NCI-H1930 (cell line): ENCODE data around the gene CRTC3.
"Not testable (repeated sequence)": the region's sequence is repeated elsewhere in the genome, so short reads cannot be mapped to it uniquely, and the experiment has no call there.

Source experiments
- DNase-seq, 2 experiments: peaks; one replicate each; lab custom pipeline; 2025; lab: John Stamatoyannopoulos, UW

CRTC3 gene

DNA sequence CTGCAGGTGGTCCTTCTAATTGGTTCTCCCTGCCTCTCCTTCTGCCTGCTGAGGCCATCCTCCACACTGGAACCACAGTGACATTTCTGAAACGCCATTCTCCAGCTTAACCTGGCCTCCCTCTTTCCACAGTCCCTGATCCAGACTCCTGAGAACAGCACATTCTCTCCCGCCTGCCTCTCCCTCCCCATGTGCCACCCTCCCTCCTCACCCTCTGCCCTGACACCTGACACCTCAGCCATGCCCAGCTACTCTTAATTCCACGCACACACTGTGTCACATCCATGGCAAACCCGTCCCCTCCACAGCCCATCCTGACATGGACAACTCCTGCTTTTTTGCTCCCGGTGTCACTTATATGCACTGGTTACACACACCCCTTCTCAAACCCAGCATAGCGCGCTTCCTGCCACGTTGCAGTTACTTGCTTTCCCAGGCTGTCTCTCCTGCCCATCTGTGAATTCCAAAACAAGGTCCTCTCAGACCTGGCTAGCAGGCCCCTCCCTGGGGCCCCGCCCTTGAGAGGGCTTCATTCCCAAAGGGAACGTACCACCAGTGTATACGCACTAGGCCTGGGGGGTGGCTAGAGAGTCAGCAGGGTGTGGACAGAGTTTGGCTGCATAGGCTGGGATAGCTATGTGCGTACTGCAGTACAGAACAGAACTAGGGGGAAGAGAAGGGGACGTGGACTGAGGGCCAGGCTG lies 94.7 kb downstream of the CRTC3 start:
- DNase-seq = no peak

DNA sequence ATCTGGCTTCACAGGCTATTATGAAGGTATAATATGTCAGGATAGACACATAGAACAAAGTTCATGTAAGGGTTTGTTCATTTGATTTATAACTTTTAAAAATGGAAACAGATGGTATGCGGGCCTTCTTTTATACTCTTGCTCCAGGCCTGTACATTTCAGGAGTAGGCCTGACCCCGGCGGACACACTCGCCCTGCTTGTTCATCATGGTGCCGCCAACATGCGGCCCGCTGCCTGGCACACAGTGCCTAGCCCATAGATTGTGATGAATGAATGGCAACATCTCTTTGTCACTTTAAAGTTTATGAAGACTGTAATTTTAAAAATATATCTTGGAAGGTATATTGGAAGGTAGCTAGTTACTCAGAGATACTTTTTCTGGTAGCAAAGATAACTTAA lies 95.3 kb downstream of the CRTC3 start:
- DNase-seq = no peak

DNA sequence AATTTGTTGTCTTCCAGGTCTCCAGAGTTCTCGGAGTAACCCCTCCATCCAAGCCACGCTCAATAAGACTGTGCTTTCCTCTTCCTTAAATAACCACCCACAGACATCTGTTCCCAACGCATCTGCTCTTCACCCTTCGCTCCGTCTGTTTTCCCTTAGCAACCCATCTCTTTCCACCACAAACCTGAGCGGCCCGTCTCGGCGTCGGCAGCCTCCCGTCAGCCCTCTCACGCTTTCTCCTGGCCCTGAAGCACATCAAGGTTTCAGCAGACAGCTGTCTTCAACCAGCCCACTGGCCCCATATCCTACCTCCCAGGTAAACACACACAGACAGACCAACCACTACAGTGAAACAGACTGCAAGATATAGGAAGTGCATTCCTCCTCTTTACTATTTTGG lies 99.5 kb downstream of the CRTC3 start:
- DNase-seq = no peak

DNA sequence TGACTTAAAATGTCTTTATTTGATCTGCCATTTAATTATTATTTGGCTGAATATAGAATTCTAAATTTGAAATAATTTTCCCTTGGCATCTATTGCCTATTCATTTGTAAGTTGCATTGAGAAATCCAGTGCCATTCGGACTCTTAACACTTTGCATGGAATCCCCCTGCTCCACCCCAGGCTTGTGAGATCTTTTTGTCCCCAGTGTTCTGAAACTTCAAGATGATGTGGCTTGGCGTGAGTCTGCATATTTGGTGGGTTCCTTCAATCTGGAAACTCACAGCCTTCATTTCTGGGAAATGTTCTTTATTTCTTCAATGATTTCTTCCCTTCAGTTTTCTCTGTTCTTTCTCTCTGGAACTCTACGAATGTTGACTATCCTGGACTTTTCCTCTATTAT lies 103.6 kb downstream of the CRTC3 start:
- DNase-seq = no peak

DNA sequence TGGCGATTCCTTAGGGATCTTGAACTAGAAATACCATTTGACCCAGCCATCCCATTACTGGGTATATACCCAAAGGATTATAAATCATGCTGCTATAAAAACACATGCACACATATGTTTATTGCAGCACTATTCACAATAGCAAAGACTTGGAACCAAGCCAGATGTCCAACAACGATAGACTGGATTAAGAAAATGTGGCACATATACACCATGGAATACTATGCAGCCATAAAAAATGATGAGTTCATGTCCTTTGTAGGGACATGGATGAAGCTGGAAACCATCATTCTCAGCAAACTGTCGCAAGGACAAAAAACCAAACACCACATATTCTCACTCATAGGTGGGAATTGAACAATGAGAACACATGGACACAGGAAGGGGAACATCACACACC lies 107.3 kb downstream of the CRTC3 start:
- not testable (repeated sequence) for DNase-seq

DNA sequence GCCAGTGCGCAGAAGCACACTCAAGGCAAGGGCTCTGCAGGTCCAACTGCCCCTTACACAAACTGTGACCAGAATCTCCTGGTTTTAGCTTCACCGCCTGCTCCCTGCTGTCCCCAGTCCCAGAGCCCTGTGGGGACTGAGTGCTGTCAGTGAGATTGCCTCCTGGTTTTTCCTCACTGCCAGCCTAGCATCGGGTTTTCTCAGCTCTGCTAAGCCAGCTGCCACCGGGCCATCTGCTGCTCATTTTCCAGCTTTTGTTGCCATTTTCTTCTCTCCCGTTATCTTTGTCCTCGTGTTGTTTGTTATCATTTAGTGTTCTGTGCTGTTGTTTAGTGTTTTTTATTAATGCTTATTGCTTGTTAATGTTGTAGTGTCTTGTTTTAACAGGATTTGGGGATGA lies 108.0 kb downstream of the CRTC3 start:
- no peak for DNase-seq

DNA sequence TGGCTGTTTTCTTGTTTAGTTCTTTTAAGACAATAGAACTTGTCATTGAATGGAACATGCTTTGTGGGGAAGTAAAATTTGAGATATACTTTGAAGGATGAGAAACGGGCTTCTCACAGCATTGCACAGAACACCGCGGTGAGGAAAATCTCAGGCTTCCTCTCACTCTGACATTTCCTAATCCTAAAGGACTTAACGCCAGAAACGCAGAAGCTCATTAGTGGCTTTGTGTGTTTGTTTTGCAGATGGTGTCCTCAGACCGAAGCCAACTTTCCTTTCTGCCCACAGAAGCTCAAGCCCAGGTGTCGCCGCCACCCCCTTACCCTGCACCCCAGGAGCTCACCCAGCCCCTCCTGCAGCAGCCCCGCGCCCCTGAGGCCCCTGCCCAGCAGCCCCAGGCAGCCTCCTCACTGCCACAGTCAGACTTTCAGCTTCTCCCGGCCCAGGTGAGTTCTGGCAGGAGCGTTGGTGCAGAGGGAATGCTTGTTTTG lies 108.5 kb downstream of the CRTC3 start:
- no peak for DNase-seq

DNA sequence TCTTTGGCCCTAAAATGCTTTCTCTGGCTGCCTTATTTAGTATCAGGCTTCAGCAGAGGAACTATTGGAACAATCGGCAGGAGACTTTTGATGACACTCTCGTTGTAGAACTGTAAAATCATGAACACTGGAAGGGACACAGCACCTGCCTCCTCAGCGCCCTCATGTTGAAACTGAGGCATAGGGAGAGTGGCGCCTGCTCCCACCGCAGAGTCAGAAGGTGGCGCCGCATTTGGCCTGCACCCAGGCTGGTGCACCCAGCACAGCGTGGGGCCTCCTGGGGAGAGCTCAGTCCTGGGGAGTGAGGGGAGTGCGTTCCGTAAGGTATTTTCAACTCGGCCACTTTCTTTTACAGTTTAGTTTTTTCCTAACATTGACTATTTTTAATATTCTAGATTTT lies 109.2 kb downstream of the CRTC3 start:
- no peak for DNase-seq

DNA sequence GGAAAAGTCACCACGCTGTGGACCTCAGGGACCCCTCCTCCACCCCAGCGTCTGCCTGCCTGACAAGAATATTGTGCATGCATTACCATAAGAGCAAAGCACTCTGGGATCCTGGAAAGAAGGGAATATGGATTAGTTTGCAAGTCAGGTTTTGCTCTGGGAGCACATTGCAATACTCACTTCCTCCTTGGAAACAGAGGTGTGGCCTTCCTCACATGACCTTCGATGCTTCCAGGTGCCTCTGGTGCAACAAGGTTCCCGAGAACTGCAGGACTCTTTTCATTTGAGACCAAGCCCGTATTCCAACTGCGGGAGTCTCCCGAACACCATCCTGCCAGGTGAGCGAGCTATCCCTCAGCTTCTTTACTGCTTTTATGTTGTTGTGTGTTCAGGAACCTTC lies 111.1 kb downstream of the CRTC3 start:
- DNase-seq = no peak

DNA sequence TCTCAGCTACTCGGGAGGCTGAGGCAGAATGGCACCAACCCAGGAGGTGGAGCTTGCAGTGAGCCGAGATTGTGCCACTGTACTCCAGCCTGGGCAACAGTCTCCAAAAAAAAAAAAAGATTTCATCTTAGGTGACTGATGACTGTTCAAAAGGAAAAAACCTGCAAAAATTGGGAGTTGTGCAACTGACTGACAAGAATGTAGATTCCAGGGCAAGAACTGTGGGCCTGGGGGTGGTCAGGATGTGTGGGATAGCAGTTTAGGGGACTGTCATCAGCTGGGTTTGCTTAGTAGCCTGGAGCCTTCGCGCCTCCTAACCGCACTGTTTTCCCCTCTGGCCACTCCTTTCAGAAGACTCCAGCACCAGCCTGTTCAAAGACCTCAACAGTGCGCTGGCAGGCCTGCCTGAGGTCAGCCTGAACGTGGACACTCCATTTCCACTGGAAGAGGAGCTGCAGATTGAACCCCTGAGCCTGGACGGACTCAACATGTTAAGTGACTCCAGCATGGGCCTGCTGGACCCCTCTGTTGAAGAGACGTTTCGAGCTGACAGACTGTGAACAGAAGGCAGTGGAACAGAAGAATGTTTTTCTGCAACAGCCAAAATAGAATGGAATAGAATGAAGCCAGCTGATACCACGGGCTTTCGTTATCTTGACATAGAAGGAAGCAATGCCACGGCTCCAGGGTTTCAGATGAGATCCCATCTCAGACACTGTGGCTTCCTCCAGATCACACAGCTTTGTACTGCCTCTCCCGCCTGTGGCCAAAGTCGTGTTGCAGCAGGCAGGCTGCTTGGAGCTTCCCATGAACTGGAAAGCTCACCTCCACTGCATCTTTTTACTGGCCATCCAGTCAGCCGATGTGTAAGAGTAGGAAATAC lies 112.1 kb downstream of the CRTC3 start:
- no peak for DNase-seq

DNA sequence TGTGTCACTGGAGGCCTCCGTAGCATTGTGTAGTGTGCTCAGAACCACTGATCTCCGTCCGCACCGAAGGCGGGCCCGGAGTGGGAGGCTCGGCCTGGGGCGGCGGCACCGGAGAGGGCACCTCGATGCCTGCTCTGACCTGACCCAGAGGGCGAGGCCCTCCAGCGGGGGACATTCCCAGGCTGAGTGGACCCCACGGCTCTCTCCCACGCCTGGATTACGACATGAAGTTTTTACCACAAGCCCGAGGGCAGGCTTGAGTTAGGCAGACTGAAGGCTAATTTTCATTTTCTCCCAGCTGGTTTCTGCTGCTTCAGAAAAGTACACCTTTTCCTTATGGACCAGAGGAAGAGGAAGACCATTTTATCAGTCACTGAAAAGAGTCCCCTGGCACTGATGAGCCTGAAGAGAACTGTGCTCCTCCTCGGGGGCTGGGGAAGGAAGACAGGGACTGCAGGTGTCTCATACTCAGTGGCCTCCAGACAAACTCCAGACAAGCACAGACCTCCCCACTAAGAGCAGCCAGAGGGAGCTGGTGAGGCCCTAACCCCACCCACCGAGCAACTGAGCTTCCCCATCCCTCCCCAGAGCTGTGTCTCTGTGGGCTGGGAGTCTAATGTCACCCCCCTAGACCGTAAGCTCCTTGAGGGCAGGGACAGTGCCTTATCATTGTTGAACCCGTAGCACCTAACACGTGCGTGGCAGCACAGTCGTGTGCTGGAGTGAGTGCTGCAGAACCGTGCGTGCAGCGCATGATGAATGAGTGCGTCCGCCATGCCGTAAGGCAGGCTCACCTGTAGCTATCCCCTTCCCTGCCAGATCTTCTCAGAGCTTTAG lies 113.0 kb downstream of the CRTC3 start:
- DNase-seq = no peak

DNA sequence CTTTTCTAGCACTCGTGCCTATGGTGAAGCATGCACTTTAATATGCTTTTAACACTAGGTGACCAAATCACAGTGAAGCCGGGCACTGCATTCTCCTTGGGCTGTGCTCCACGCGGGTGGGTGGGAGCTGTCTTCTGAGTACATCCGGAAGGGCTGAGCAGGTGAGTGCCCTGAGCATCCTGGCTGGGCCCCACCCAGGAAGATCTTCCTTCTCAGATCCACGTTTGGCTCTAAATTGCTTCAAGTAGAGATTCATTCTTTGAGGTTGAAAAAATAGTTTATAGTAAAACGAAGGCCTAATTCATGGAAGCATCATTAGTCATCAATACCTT lies 113.5 kb downstream of the CRTC3 start:
- DNase-seq = no peak

DNA sequence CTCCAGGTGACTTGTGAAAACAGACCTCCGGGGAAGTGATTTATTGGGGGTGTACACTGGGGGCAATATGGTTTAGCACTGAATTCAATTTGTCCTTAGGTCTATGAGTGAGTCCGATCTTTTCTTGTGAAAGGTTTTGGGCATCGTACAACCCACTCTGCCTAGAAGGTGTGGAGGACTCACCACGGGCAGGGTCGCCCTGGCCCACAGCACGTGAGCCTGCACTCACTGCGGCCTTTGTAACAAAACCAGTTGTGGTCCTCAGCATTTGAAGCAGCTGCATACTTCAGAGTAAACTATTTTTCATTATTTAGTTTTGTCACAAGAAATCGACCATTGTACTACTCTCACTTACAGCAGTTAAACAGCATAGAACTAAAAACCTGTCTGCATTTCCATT lies 114.8 kb downstream of the CRTC3 start:
- DNase-seq = no peak

DNA sequence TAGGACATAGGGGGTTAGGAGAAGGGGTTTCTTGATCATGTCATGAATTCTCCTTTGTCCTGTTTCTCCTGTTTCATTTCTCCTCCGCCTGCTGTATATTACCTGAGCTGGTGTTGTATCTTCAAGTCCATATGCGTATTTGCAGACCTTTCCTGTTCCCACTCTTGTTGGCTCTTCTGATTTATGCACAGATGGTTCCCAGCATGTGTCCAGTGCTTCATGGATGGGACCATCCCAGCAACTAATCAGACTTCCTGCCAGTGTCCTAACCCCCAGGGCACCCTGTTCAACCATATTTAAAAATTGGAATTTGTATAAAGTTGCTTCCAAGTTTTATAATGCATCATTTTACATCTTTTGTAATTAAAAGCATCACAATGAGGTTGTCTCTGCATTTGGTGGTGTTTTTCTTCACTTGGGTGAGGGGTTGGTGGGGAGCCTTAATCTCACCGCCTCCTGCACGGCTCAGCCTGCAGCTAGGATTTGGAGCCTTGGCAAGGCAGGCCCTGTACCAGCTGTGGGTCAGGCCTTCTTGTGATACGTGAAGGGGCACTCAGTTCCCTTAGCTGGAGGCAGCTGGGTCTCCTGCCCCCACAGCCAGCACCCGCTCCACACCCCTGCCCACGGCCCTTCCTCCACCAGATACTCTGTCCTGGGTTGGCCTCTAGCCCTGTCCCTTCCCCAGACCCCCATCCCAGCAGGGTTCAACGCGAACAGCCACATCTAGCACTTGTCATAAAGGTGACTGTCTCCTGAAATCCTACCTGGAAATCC lies 115.4 kb downstream of the CRTC3 start:
- DNase-seq = no peak

DNA sequence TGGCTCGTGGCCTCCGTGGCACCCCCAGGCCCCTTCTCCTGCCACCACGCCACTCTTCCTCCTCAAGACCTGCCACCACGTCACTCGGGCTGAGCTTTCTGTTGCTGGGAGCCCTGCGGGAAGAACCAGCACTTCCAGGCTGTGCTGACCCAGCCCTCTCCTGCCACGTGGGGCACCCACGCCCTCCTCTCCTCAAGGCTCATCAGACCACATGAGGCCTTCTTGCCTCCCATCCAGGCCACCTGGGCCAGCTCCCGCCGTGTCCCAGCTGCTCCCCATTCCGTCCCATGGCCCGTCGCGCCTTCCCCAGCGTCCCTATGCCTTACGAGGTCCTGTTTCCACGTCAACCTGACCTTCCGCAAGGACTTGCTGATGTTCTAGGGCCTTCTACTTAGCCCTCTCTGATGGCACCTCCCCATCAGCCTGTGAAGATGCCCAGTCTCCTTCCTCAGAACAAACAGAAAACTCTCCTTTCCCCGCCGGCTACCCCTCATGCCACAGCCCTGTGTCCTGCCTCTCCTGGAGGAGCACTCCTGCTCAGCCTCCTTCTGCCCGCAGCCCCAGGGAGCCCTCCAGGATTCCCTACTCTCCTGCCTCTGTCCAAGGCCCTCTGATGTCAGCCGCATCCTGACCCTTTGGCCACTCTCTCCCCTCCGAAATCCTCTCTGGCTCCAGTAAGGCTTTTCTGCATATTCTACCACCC lies 116.3 kb downstream of the CRTC3 start:
- DNase-seq = no peak

DNA sequence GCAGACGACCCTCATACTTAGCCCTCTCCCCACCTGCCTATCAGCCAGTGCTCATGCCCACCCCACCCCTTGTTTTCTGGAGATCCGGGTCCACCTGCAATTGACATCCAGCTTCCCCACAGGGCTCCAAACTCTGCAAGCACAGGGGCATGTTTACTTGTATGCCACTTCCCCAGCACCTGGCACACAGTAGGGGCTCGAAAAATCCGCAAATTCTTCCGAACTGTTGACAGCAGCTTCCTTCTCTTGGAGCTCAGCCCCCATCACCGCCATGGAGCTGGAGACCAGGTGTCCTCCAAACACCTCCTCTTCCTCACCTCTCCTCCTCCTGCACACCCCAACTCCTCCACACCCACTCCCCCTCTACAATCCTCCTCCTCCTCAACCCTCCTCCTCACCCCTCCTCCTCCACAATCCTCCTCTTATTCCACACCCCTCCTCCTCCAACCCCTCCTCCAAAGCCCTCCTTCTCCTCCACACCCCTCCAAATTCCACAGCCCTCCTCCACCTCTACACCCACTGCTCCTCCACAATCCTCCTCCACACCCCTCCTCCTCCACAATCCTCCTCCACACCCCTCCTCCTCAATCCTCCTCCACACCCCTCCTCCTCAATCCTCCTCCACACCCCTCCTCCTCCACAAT lies 117.1 kb downstream of the CRTC3 start:
- no peak for DNase-seq

DNA sequence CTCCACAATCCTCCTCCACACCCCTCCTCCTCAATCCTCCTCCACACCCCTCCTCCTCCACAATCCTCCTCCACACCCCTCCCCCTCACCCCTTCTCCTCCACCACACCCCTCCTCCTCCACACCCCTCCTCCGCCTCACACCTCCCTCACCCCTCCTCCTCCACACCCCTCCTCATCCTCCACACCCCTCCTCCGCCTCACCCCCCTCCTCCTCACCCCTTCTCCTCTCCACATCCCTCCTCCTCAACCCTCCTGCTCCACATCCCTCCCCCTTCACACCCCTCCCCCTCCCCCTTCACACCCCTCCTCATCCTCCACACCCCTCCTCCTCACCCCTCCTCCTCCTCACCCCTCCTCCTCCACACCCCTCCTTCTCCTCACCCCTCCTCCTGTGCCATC lies 117.6 kb downstream of the CRTC3 start:
- no peak for DNase-seq

DNA sequence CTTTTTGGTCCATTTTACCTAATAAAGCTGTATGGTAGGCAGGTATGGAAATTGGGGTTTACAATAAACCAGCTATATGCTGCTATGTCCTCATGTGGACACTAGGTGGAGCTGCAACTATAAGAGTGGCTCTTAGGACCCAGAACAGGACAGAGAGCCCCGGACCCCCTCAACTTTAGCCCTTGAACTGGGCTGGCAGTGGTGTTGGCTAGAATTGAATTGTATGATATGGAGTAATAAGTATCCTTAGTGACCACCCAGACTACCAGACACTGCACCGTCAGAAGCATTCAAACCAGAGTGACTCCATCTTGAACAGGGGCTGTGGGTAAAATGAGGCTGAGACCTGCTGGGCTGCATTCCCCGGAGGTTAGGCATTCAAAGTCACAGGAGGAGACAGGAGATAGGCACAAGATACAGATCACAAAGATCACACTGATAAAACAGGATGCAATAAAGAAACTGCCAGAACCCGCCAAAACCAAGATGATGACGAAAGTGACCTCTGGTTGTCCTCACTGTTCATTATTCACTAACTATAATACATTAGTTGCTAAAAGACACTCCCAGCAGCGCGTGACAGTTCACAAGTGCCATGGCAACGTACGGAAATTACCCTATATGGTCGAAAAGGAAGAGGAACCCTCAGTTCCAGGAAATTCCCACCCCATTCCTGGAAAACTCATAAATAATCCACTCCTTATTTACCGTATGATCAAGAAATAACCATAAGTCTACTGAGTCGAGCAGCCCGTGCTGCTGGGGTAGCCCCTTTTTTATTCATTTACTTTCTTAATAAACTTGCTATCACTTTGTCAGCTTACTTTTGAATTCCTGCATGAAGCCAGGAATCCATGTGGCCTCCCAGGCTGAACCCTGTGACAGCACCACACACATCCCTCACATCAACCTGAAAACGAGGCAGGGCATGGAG lies 118.7 kb downstream of the CRTC3 start:
- DNase-seq = peak in 1 of 2 experiments; percentile 30

DNA sequence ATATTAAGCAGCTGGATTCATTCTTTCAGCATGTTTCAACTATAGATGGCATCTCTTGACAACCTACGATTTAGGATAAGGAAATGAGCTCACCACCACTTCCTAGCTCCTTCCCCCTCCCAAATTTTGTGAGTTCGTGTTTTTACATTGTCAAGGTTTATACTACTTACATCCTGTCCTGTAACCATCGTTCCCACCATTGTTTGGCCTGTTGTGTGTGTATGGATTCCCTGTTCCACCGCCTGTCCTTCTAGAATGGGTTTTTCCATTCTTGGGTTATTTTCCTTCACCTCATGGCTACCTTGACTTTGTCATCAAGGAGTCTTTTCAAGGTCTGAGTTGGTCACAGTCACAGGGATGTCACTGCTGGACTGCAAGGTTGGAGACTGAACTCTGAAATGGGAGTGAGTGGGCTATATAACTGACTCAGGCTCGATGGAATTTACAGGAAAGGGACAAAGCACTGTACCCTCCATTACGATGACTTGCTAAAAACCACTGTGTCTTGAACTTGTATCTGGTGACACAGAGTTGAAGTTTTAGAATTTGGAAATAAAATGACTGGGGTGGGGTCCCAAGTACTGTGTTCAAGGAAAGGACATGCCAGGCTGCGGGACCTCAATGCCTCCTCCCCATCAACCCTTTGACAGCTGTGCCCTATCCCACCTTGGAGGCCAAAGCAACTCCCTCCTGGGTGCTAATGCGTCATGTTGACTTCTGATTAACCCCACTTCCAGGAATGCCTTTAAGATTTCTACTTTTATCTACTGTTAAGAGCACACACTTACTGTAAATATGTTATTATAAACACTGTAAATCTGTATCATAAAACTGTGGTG lies 120.6 kb downstream of the CRTC3 start:
- no peak for DNase-seq
